GM18508 (cell line): Measurements from ENCODE around the gene LRRC26.
"Not testable (repeated sequence)": the region's sequence is repeated elsewhere in the genome, so short reads cannot be mapped to it uniquely, and the experiment has no call there.

Experiments used
- ATAC-seq: cut with Tn5 transposase; IDR thresholded peaks from one replicate; pipeline ENCODE4 v1.9.1; 2021; ENCODE audit warnings: moderate number of reproducible peaks; ENCODE audit not compliant: insufficient read depth, unreplicated experiment

Gene LRRC26

GRCh38 chr9:137139468-137140150 is 30.2 kb downstream of the LRRC26 start:
- ATAC-seq: no peak

GRCh38 chr9:137138722-137139467 is 31.0 kb downstream of the LRRC26 start, which contains the start of gene GRIN1:
Gene GRIN1, plus strand, starts transcription at chr9:137139154. Its CDS starts 333 bp downstream, at chr9:137139487.
- ATAC-seq: no peak

GRCh38 chr9:137138058-137138721 is 31.7 kb downstream of the LRRC26 start:
- no peak for ATAC-seq

GRCh38 chr9:137136881-137137607 is 32.8 kb downstream of the LRRC26 start:
- no peak for ATAC-seq

GRCh38 chr9:137136261-137136880 is 33.5 kb downstream of the LRRC26 start:
- ATAC-seq: no peak

GRCh38 chr9:137135154-137135553 is 34.7 kb downstream of the LRRC26 start:
- ATAC-seq: not testable (repeated sequence)

- ATAC-seq: no peak
Observed at GRCh38 chr9:137134191-137134590, 35.7 kb downstream of the LRRC26 start.

GRCh38 chr9:137130176-137130755 is 39.6 kb downstream of the LRRC26 start:
- no peak for ATAC-seq

- no peak for ATAC-seq
Observed at GRCh38 chr9:137129456-137130175, 40.2 kb downstream of the LRRC26 start.

- no peak for ATAC-seq
Observed at GRCh38 chr9:137128862-137129455, 40.9 kb downstream of the LRRC26 start.

- ATAC-seq: no peak
Observed at GRCh38 chr9:137128158-137128861, 41.5 kb downstream of the LRRC26 start.

GRCh38 chr9:137127301-137128157 is 42.3 kb downstream of the LRRC26 start:
- ATAC-seq: no peak

GRCh38 chr9:137126786-137127185 is 43.1 kb downstream of the LRRC26 start:
- ATAC-seq: no peak

GRCh38 chr9:137123952-137124462 is 45.8 kb downstream of the LRRC26 start:
- not testable (repeated sequence) for ATAC-seq

- ATAC-seq: no peak
Observed at GRCh38 chr9:137123468-137123837, 46.4 kb downstream of the LRRC26 start.

- not testable (repeated sequence) for ATAC-seq
Observed at GRCh38 chr9:137122796-137123467, 46.9 kb downstream of the LRRC26 start.
